Stimulated activated CD8-positive, alpha-beta memory T cell treated with anti-CD3 and anti-CD28 coated beads, Interleukin-4, amount 100 ng/mL, for 24 hours (primary cell): ENCODE measurements around the gene DUS2.

Experiments
- DNase-seq: peaks from one replicate; pipeline ENCODE4 v3.0.0-alpha.2; 2020; ENCODE audit warnings: low read depth

The DUS2 gene

GRCh38 chr16:68046106-68046505 lies 23.0 kb downstream of the DUS2 start:
- DNase-seq, result no peak

DNA sequence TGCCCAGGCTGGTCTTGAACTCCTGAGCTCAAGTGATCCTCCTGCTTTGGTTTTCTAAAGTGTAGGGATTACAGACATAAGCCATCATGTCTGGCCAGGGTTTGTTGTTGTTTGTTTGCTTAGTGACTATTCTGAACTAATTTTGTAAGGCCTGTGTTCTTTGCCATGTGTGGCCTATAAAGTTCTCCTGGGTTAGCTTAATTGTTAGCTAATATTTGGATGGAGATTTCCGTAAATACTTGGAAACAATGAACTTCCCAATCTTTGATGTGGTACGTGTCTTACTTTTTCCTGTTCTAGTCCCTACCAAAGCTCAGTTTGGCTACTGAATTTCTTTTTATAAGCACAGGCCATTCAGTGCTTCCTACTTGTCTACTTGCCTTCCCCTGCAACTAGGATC lies 24.9 kb downstream of the DUS2 start:
- no peak for DNase-seq

- no peak for DNase-seq
Observed at GRCh38 chr16:68049449-68049848, 26.4 kb downstream of the DUS2 start.

DNA sequence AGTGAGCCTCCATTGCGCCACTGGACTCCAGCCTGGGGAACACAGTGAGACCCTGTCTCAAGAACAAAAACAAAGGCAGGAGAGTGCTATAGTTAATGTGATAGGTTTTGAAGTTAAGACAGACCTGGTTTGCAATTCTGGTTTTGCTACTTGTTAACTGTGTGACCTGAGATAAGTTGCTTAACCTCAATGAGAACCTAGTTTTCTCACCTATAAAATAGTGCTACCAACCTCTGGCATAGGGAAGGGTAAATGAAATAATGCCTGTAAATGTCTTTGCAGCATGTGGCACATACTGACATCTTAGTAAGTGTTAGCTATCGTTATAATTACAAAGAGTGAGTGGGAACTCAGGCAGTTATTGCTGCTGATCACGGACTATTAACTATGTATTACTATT lies 32.3 kb downstream of the DUS2 start:
- no peak for DNase-seq

DNA sequence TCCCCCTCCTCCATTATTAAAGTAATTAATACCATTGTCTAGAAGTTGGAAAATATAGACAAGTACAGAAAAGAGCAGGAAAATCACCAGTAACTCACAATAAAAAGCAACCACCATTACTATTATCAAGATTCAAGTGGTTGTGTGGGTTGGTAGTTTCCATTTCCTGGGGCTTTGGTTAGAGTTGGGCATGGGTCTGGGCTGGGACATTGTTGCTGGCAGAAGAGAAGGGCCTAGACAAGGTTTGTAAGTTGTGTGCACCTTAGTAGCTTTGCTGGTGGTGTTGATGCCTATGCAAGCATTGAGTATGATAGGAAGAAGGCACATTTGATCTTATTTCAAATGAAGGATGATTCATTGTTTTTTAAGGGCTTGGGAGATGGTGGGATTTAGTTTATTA lies 36.7 kb downstream of the DUS2 start:
- no peak for DNase-seq

- DNase-seq, result no peak
Observed at GRCh38 chr16:68061396-68061795, 38.3 kb downstream of the DUS2 start.

DNA sequence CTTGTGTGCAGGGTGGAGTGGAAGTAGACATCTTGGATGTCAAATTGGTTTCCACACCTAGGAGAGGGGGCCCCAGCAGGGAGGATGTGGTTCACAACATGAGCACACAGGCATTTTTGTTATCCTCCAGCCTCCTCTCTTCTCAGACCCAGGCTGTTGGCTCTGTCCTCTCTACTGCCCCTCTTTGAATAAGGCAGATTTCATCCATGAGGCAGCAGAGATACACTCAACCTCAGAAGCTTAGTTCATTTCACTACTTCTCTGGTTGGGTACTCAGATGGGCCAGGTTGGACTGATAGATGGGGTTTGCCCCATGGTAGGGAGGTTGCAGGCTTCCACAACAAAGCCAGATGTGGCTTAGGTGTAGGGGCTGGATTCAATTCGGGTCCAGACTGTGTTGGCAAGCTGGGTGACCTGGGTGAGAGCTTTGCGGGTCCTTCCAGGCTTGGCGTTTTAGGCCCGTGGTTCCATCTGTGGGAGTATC lies 39.9 kb downstream of the DUS2 start:
- no peak for DNase-seq

- DNase-seq, result peak; percentile 51
Observed at GRCh38 chr16:68064791-68065365, 41.8 kb downstream of the DUS2 start.

DNA sequence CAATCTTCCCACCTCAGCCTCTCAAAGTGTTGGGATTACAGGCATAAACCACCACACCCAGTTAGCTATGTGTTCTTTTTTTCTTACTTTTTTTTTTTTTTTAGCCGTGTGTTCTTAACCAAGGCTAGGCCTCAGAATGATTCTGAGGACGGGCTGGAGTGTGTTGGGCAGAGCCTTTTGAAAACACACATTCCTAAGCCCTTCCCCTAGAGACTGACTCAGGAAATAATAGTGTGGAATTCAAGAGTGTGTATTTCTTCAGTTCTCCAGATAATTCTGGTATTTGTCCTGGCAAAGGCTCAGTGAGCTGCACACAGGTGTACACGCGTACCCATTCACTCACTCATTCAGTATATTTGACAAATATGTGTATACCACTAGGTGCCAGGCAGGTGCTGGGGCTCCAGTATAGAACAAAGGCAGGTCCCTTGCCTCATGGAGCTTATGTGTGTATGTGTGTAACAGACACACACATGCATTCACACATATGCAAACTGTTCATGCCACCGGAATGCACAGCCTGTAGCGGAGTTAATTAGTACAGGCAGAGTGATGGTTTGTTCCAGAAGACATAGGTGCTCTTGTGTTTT lies 42.7 kb downstream of the DUS2 start:
- DNase-seq, result no peak

DNA sequence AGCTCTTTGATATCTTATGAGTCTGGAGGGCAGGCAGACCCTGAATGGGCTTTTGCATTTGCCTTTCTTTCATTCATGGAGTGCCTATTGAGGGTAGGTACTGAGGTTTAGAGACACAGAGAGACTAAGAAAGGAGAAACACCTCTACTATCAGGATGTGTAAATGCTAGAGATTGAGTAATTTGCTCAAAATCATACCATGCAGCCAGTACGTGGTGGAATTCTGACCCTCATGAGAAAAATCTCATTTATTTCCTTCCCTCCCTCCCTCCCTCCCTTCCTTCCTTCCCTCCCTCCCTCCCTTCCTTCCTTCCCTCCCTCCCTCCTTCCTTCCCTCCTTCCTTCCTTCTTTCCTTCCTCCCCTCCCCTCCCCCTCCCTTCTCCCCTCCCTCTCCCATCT lies 43.7 kb downstream of the DUS2 start:
- DNase-seq, result no peak

- DNase-seq, result no peak
Observed at GRCh38 chr16:68068926-68069325, 45.8 kb downstream of the DUS2 start.

DNA sequence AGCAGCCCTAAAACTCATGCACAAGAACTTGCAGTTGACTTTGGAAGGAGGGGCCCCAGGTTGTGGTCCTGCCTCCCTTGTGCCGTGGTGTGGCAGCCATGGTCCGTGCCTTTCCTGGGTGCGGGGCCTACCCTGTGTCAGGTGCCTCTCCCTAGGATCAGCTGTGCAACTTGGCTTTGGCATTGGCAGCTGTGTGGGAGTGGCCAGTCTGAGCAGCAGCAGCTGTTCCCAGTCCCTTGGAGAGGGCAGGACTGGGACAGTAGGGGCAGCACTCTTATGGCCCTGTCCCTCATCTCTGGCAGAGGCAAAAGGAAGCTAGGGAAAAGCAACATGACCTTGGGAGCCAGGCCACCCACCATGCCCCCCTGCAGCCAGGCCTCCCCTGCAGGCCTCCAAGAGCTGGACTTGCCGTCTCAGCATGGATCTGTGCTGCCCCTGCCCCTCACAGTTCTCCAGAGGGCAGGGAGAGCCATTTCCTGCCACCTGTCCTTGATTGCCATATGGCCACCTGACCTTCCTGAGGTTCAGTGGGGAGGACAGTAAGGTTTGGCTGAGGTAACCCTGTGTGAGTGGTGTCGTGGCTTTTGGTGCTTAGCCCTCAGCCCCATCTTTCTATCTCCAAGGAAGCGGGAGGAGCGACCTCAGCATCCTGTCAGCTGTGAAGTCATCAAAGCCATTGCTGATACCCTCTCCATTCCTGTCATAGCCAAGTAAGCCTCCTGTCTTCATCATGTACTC lies 46.6 kb downstream of the DUS2 start:
- no peak for DNase-seq

GRCh38 chr16:68070249-68070730 lies 47.2 kb downstream of the DUS2 start:
- DNase-seq, result no peak

- DNase-seq, result no peak
Observed at GRCh38 chr16:68070806-68071517, 47.9 kb downstream of the DUS2 start.

- DNase-seq, result no peak
Observed at GRCh38 chr16:68071518-68071901, 48.4 kb downstream of the DUS2 start.

- DNase-seq, result no peak
Observed at GRCh38 chr16:68072038-68072695, 49.1 kb downstream of the DUS2 start.

- no peak for DNase-seq
Observed at GRCh38 chr16:68073902-68074760, 51.0 kb downstream of the DUS2 start.

- peak; percentile 55 for DNase-seq
Observed at GRCh38 chr16:68074850-68075555, 51.9 kb downstream of the DUS2 start.

GRCh38 chr16:68075980-68076379 lies 52.9 kb downstream of the DUS2 start:
- DNase-seq, result no peak

DNA sequence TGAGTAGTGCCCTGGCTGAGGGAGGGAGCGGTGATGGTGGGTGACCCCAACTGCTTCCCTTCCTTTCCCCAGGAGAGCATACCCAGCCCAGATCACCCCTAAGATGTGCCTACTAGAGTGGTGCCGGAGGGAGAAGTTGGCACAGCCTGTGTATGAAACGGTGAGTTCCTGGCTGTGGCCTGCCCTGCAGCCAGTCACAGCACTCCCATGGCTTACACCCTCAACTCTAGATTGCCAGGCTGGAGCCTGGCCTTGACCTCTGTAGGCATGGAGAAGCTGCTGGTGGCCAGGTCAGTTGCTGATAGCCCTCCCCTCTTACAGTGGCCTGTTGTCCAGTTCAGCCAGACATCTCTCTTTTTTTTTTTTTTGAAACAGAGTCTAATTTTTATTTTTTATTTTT lies 53.5 kb downstream of the DUS2 start:
- no peak for DNase-seq
